Measurements from ENCODE around the gene PDE8A.

DNA sequence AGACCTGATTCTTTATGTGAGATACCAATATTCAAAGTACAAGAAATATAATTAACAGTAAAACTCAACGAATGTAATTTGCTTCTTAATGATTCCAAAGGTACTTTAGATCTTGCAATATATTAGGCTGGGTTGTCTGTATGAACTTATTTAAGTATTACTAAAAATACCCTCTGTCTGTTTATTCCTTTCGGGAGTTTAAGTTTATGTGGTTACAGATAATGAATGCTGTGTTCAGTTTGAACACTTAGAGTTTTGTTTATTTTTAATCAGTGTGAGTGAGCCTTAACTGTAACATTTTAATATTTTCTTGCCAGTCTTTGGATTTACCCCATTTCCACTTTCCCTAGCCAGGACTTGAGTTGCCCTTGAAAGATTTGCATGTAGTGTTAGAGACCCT is 3.5 kb downstream of the PDE8A start:
- TF ChIP-seq EZH2phosphoT487 (IDR thresholded peaks at IDR 0.05; ENCODE audit: borderline replicate concordance, low read depth, low read length): no peak
- TF ChIP-seq, protein P1, sequence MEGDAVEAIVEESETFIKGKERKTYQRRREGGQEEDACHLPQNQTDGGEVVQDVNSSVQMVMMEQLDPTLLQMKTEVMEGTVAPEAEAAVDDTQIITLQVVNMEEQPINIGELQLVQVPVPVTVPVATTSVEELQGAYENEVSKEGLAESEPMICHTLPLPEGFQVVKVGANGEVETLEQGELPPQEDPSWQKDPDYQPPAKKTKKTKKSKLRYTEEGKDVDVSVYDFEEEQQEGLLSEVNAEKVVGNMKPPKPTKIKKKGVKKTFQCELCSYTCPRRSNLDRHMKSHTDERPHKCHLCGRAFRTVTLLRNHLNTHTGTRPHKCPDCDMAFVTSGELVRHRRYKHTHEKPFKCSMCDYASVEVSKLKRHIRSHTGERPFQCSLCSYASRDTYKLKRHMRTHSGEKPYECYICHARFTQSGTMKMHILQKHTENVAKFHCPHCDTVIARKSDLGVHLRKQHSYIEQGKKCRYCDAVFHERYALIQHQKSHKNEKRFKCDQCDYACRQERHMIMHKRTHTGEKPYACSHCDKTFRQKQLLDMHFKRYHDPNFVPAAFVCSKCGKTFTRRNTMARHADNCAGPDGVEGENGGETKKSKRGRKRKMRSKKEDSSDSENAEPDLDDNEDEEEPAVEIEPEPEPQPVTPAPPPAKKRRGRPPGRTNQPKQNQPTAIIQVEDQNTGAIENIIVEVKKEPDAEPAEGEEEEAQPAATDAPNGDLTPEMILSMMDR (conservative IDR thresholded peaks at IDR 0.05; ENCODE audit: low read length): no peak
